Liver (tissue), 3 donors: ENCODE measurements around the gene CCDC82.

Source experiments
- ATF3 ChIP-seq: IDR thresholded peaks from 2 replicates; pipeline ENCODE4 v1.6.1; 2016; ENCODE audit warnings: antibody characterized with exemption
- CTCF ChIP-seq: fragments of 150-350 bp; IDR thresholded peaks from 2 replicates; pipeline ENCODE4 v1.5.1; 2017; ENCODE audit warnings: improper control_type of control experiment, low read depth, low read length; ENCODE audit not compliant: missing input control
- EGR1 ChIP-seq, 2 donors: IDR thresholded peaks; 2 replicates each; pipeline ENCODE4 v1.6.1; 2016 to 2018; ENCODE audit warnings: antibody characterized with exemption in 2 of 2, low read depth in 2 of 2
- FOXA2 ChIP-seq: IDR thresholded peaks from 2 replicates; pipeline ENCODE4 v1.6.1; 2016; ENCODE audit warnings: antibody characterized with exemption
- GABPA ChIP-seq, 2 donors: IDR thresholded peaks in 1 of 2; conservative IDR thresholded peaks in 1 of 2; 2 replicates each; pipeline ENCODE4 v1.6.1; 2016; ENCODE audit warnings: antibody characterized with exemption in 2 of 2, mild to moderate bottlenecking in 1 of 2, moderate library complexity in 1 of 2
- JUND ChIP-seq, 2 donors: IDR thresholded peaks; 2 replicates each; pipeline ENCODE4 v1.6.1; 2016; ENCODE audit warnings: antibody characterized with exemption in 2 of 2
- MAX ChIP-seq: IDR thresholded peaks from 2 replicates; pipeline ENCODE4 v1.6.1; 2016; ENCODE audit warnings: antibody characterized with exemption
- RAD21 ChIP-seq, 2 donors: IDR thresholded peaks; 2 replicates each; pipeline ENCODE4 v1.6.1; 2016; ENCODE audit warnings: antibody characterized with exemption in 2 of 2, mild to moderate bottlenecking in 2 of 2
- REST ChIP-seq: IDR thresholded peaks from 2 replicates; pipeline ENCODE4 v1.6.1; 2016; ENCODE audit warnings: antibody characterized with exemption, mild to moderate bottlenecking
- RXRA ChIP-seq, 2 donors: IDR thresholded peaks; 2 replicates each; pipeline ENCODE4 v1.6.1; 2017 to 2018; ENCODE audit warnings: antibody characterized with exemption in 2 of 2, mild to moderate bottlenecking in 1 of 2
- SP1 ChIP-seq: IDR thresholded peaks from 2 replicates; pipeline ENCODE4 v1.6.1; 2018; ENCODE audit warnings: antibody characterized with exemption, mild to moderate bottlenecking
- TAF1 ChIP-seq: conservative IDR thresholded peaks from 2 replicates; pipeline ENCODE4 v1.6.1; 2016; ENCODE audit warnings: antibody characterized with exemption, mild to moderate bottlenecking
- YY1 ChIP-seq: IDR thresholded peaks from 2 replicates; pipeline ENCODE4 v1.6.1; 2016; ENCODE audit warnings: antibody characterized with exemption, mild to moderate bottlenecking
- TF ChIP-seq, protein P1 (sequence below): IDR thresholded peaks from 2 replicates; pipeline ENCODE4 v1.6.1; 2016; ENCODE audit warnings: antibody characterized with exemption
- donor health status: healthy.
- donor health status: healthy.

DNA sequence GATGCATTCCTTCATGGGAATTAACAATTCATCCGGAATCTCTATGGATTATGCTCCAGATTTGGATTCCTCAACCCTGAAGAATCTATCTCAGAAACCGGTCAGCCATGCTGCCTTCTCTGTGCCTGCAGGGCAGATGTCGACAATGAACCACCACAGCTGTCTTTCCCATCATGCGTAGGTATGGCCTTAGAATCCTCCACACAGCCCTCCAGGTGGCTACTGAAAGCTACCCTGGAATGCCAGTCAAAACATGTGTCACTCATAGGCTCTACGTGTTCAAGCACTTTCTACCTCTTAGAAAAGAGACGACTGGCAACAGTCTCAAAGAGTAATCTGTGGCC is 66.1 kb downstream of the CCDC82 start:
- no peak for TF ChIP-seq CTCF
- TF ChIP-seq TAF1: no peak
- TF ChIP-seq SP1: no peak
- TF ChIP-seq, protein P1, sequence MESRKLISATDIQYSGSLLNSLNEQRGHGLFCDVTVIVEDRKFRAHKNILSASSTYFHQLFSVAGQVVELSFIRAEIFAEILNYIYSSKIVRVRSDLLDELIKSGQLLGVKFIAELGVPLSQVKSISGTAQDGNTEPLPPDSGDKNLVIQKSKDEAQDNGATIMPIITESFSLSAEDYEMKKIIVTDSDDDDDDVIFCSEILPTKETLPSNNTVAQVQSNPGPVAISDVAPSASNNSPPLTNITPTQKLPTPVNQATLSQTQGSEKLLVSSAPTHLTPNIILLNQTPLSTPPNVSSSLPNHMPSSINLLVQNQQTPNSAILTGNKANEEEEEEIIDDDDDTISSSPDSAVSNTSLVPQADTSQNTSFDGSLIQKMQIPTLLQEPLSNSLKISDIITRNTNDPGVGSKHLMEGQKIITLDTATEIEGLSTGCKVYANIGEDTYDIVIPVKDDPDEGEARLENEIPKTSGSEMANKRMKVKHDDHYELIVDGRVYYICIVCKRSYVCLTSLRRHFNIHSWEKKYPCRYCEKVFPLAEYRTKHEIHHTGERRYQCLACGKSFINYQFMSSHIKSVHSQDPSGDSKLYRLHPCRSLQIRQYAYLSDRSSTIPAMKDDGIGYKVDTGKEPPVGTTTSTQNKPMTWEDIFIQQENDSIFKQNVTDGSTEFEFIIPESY: no peak
- no peak for TF ChIP-seq REST
- TF ChIP-seq ATF3: no peak
- no peak for TF ChIP-seq EGR1 (IDR thresholded peaks at IDR 0.05; ENCODE audit: low read depth in 2 of 2)
- no peak for TF ChIP-seq MAX
- no peak for TF ChIP-seq FOXA2
- TF ChIP-seq RAD21 (IDR thresholded peaks at IDR 0.05): no peak
- TF ChIP-seq JUND (IDR thresholded peaks at IDR 0.05): no peak
- TF ChIP-seq RXRA (IDR thresholded peaks at IDR 0.05): no peak
- no peak for TF ChIP-seq YY1
- no peak for TF ChIP-seq GABPA (IDR thresholded peaks at IDR 0.05 in 1 of 2, conservative IDR thresholded peaks at IDR 0.05 in 1 of 2)
